IPS-15b (cell line): ENCODE results near the gene RTN4R.
"Not testable (repeated sequence)": the region's sequence is repeated elsewhere in the genome, so short reads cannot be mapped to it uniquely, and the experiment has no call there.

ENCODE experiments used
- H3K27me3 ChIP-seq: one replicate; pipeline ENCODE4 v1.6.1; 2013; ENCODE audit warnings: low read length; ENCODE audit not compliant: control insufficient read depth, insufficient read depth
- H3K36me3 ChIP-seq: one replicate; pipeline ENCODE4 v1.6.1; 2013; ENCODE audit warnings: low read length; ENCODE audit not compliant: control insufficient read depth, insufficient read depth
- H3K4me1 ChIP-seq: one replicate; pipeline ENCODE4 v1.6.1; 2013; ENCODE audit warnings: mild to moderate bottlenecking, low read length; ENCODE audit not compliant: control insufficient read depth, insufficient read depth
- H3K4me3 ChIP-seq: one replicate; pipeline ENCODE4 v1.5.1; 2013; ENCODE audit warnings: low read depth, low read length
- H3K9ac ChIP-seq: one replicate; pipeline ENCODE4 v1.6.1; 2013; ENCODE audit warnings: low read depth, mild to moderate bottlenecking, low read length
- H3K9me3 ChIP-seq: one replicate; pipeline ENCODE4 v1.6.1; 2013; ENCODE audit warnings: mild to moderate bottlenecking, low read length; ENCODE audit not compliant: control insufficient read depth, insufficient read depth

RTN4R gene

DNA sequence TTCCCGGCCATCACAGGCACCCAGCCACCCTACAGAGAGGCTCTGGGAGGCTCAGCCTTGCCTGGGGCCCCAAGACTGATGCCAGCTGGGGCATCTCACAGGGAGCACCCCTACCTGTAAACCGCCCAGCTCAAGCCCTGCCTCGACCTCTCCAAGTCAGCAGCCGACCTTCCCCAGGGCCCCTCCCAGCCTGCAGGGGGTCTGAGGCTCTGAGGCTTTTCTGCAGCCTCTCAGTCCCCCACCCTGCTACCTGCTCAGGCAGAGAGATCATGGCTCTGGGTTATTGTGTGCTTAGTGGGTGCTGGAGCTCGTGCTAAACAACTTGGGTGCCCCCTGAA lies 23.1 kb upstream of the RTN4R start:
- H3K4me3 ChIP-seq, result no peak overlapping the region
- no peaks in the 10 kb centered on the region for H3K9me3 ChIP-seq
- no peaks in the 10 kb centered on the region for H3K27me3 ChIP-seq
- no peaks in the 10 kb centered on the region for H3K4me1 ChIP-seq
- H3K36me3 ChIP-seq, result no peaks in the 10 kb centered on the region
- no peak overlapping the region for H3K9ac ChIP-seq

- no peaks in the 10 kb centered on the region for H3K36me3 ChIP-seq
- H3K9me3 ChIP-seq, result no peaks in the 10 kb centered on the region
- no peak overlapping the region for H3K4me3 ChIP-seq
- no peaks in the 10 kb centered on the region for H3K4me1 ChIP-seq
- H3K27me3 ChIP-seq, result no peaks in the 10 kb centered on the region
- H3K9ac ChIP-seq, result no peak overlapping the region
These were observed 22.6 kb upstream of the RTN4R start for GRCh38 chr22:20290578-20291248.

DNA sequence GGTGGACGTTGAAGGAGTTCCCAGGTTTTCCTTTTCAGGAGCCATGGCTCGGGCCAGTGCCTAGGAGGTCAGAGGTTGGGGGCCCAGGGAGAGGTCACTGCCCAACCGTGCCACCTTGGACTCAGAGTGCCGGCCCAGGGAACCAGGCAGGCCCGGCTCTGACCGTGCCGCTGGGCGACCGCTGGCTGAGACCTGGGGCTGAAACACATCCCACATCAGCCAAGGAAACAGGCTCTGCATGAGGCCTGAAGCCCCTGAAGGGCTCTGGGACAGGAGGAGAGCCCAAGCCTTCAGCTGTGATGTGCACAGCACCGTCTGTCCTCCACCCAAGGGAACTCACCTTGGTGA lies 21.9 kb upstream of the RTN4R start:
- H3K9me3 ChIP-seq, result no peaks in the 10 kb centered on the region
- no peak overlapping the region for H3K9ac ChIP-seq
- H3K4me1 ChIP-seq, result no peaks in the 10 kb centered on the region
- no peak overlapping the region for H3K4me3 ChIP-seq
- no peaks in the 10 kb centered on the region for H3K36me3 ChIP-seq
- H3K27me3 ChIP-seq, result no peaks in the 10 kb centered on the region

DNA sequence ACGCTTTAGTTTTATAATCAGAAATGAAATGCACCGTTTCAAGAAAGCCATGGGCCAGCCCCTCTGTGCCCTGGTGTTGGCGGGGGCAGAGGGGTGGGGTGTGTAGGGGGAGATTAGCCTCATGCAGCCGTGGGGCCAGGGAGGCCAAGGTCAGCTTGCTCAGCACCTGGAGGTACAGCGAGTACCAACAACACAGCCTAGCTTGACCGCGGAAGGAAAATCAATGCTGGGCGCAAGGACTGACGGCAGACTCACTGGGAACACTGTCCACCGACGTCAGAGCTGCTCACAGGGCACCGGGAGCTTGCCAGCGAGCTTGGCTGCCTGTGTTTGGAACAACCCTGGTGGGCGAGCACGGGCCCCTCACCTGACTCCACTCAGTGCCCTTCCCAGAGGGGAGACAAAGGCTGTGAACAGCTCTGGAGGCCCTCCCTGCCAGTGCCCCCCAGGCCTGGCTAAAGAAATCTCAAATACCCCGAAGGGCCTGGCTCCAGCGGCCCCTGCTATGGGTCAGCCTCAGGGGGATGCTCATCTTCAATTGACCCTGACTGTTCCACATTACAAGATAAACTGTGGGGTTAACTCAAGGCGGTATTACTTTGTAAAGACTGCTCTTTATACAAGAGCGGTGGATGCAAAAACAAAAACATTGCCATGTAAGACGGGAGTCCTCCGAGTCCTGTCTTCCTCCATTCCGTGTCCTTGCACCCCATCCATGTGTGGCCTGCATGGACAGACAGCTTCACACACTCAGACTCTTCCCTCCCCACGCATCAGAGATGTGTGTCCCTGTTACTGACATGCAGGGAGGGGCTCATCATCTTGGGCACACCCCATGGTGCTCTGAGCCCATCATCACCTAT lies 21.3 kb upstream of the RTN4R start:
- H3K27me3 ChIP-seq, H3K4me3 ChIP-seq, H3K9me3 ChIP-seq, H3K9ac ChIP-seq, H3K4me1 ChIP-seq, H3K36me3 ChIP-seq: not testable (repeated sequence)

- not testable (repeated sequence) for H3K9ac ChIP-seq, H3K4me1 ChIP-seq
These were observed 18.8 kb upstream of the RTN4R start for GRCh38 chr22:20286784-20287423.

GRCh38 chr22:20286312-20286660 lies 18.2 kb upstream of the RTN4R start:
- H3K27me3 ChIP-seq, H3K36me3 ChIP-seq, H3K4me1 ChIP-seq, H3K4me3 ChIP-seq, H3K9ac ChIP-seq, H3K9me3 ChIP-seq: not testable (repeated sequence)

More at GRCh38 chr22:20286784-20287423, 18.8 kb upstream of the RTN4R start:
- H3K36me3 ChIP-seq, H3K9me3 ChIP-seq, H3K27me3 ChIP-seq, H3K4me3 ChIP-seq: not testable (repeated sequence)

- H3K36me3 ChIP-seq, H3K4me1 ChIP-seq, H3K27me3 ChIP-seq, H3K4me3 ChIP-seq, H3K9me3 ChIP-seq, H3K9ac ChIP-seq: not testable (repeated sequence)
These were observed 17.6 kb upstream of the RTN4R start for GRCh38 chr22:20285473-20286311.

GRCh38 chr22:20284471-20285086 lies 16.5 kb upstream of the RTN4R start:
- no peaks in the 10 kb centered on the region for H3K36me3 ChIP-seq
- no peaks in the 10 kb centered on the region for H3K9me3 ChIP-seq
- H3K27me3 ChIP-seq, result no peaks in the 10 kb centered on the region
- no peak overlapping the region for H3K9ac ChIP-seq
- no peaks in the 10 kb centered on the region for H3K4me1 ChIP-seq
- H3K4me3 ChIP-seq, result no peak overlapping the region

- Histone ChIP-seq H3K4me3 (no peak overlapping the region), H3K4me1 (no peaks in the 10 kb centered on the region), H3K27me3 (no peaks in the 10 kb centered on the region), H3K9ac (no peak overlapping the region), H3K36me3 (no peaks in the 10 kb centered on the region), H3K9me3 (no peaks in the 10 kb centered on the region)
These were observed 15.6 kb upstream of the RTN4R start for GRCh38 chr22:20283674-20284066.

- Histone ChIP-seq H3K9me3 (no peaks in the 10 kb centered on the region), H3K36me3 (no peaks in the 10 kb centered on the region), H3K27me3 (no peaks in the 10 kb centered on the region), H3K4me1 (no peaks in the 10 kb centered on the region), H3K4me3 (no peak overlapping the region), H3K9ac (no peak overlapping the region)
These were observed 15.0 kb upstream of the RTN4R start for GRCh38 chr22:20282901-20283673.

DNA sequence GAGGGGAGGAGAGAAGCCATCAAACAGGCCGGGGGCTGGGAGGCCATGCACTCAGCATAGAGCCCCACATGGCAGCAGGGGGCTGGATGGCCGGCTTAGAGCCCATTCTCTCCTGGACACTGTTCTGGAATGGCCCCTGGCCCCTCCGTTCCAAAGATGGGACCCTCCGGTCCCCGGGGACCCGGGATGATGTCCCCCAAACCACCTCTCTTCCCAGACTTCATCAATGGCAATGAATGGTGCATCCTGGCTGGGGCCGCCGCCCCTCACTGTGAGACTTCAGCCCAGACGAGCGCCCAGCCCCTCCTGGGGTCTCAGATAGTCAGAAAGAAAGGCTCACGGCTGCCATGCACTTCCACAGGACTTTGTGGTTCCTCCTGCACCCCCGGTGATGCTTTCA lies 13.8 kb upstream of the RTN4R start:
- Histone ChIP-seq H3K9me3 (no peaks in the 10 kb centered on the region), H3K27me3 (no peaks in the 10 kb centered on the region), H3K36me3 (no peaks in the 10 kb centered on the region), H3K4me1 (no peaks in the 10 kb centered on the region), H3K4me3 (no peak overlapping the region), H3K9ac (no peak overlapping the region)
